HL-60/S4 treated with phorbol 12-myristate 13-acetate at 8.2 ng/mL for 4 days and 3 days (cell line): ENCODE data around the gene CYP2C18.
"Not testable (repeated sequence)": the region's sequence is repeated elsewhere in the genome, so short reads cannot be mapped to it uniquely, and the experiment has no call there.

Experiments
- in situ Hi-C: fragments of 300-500 bp; cut with MboI; formaldehyde crosslinking; loops from 2 replicates; pipeline ENCODE4 v1.15.0; 2022; ENCODE audit warnings: low sequenced_read_pairs

Gene CYP2C18

DNA sequence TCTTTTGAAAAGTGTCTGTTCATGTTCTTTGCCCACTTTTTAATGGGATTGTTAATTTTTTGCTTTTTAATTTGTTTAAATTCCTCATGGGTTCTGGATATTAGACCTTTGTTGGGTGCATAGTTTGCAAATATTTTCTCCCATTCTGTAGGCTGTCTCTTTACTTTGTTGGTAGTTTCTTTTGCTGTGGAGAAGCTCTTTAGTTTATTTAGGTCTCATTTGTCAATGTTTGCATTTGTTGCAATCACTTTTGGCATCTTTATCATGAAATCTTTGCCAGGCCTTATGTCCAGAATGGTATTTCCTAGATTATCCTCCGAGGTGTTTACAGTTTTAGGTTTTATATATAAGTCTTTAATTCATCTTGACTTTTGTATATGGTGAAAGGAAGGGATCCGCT lies 55.1 kb downstream of the CYP2C18 start:
- in situ Hi-C loops, result no loop called here

DNA sequence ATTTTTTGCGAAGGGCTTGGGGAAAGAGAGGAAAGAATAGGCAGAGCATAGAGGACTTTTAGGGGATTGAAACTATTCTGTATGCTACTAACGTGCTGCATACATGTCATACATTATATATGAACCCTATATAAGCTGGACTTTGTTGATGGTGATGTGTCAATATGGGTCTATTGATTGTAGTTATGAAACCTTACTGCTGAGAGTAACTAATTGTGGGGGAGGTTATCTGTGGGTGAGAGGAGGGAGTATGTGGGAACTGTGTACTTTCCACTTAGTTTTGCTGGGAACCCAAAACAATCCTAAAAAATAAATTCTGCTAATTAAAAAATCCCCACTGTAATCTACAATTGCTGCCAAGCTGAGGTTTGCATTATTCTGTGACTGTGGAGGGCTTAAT lies 63.6 kb downstream of the CYP2C18 start:
- in situ Hi-C loops, result no loop called here

DNA sequence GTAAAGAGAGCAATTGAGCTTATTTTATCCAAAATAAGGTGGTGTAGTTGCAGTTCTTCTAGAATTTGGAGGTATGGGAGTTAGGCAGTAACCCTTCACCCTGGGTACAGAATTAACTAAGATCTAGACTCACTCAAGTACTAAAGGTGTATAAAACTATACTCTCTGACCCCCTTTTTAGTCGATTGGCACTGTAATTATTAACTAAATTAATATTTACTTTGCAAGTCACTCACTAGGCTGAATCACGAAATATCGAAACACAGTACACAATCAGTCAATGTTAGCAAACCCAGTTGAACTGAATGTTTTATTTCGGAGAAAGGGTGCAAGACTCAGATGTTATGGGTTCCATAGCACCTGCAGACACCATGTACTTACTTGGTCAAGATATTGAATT lies 64.3 kb downstream of the CYP2C18 start:
- in situ Hi-C loops, result no loop called here

DNA sequence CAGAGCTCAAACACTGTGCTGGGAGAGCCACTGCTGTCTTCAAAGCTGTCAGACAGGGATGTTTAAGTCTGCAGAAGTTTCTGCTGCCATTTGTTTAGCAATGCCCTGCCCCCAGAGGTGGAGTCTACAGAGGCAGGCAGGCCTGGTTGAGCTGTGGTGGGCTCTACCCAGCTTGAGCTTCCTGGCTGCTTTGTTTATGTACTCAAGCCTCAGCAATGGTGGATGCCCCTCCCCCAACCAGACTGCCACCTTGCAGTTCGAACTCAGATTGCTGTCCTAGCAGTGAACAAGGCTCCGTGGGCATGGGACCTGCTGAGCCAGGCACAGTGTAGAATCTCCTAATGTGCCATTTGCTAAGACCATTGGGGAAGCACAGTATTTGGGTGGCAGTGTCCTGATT lies 74.4 kb downstream of the CYP2C18 start:
- in situ Hi-C loops, result no loop called here

DNA sequence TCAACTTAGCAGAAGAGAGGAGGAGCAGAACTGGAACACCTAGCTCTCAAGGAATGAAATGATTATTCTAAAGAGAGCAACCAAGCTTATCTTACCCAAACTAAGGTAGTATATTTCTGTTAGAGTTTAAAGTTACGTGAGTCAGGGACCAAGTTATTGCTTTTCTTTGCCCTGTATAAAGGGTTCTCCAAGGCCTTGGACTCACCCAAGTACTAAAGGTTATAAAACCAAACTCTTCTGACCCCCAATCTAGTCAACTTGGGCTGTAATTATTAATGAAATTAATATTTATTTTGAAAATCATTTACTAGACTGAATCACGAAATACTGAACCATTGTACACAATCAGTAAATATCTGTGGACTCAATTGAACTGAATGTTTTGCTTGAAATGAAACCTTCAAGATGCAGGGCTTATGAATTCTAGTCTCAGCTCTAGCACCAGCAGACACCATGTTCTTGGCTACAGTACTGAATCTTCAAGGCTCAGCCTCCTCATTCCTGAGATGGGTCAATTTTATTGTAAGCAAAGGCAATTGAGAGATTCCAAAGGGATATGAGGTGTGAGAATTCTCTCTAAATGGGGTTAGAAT lies 77.2 kb downstream of the CYP2C18 start:
- in situ Hi-C loops, result no loop called here

DNA sequence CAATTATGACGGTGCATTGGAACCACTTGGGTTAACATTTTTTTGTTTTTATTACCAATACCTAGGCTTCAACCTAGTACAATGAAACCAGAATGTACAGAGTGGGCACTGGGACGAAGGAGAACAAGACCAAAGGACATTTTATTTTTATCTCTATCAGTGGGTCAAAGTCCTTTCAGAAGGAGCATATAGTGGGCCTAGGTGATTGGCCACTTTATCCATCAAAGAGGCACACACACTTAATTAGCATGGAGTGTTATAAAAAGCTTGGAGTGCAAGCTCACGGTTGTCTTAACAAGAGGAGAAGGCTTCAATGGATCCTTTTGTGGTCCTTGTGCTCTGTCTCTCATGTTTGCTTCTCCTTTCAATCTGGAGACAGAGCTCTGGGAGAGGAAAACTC lies 78.9 kb downstream of the CYP2C18 start, which contains the start of gene CYP2C19:
TSS of gene CYP2C19 (plus strand) at position 289 of the 400 bp plus-strand sequence. CDS start at position 314, 25 bp downstream.
- in situ Hi-C loops, result no loop called here

DNA sequence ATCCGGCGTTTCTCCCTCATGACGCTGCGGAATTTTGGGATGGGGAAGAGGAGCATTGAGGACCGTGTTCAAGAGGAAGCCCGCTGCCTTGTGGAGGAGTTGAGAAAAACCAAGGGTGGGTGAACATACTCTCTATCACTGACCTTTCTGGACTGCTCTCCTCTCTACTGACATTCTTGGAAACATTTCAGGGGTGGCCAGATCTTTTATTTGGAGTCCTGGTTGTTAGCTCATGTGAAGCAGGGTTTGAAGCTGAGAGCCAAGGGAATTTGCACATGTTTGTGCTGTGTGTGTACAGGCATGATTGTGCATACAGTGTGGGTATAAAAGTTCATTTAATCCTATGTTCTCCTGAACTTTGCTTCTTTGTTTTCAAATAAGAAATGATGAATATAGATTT lies 91.9 kb downstream of the CYP2C18 start:
- in situ Hi-C loops, result not testable (repeated sequence)

DNA sequence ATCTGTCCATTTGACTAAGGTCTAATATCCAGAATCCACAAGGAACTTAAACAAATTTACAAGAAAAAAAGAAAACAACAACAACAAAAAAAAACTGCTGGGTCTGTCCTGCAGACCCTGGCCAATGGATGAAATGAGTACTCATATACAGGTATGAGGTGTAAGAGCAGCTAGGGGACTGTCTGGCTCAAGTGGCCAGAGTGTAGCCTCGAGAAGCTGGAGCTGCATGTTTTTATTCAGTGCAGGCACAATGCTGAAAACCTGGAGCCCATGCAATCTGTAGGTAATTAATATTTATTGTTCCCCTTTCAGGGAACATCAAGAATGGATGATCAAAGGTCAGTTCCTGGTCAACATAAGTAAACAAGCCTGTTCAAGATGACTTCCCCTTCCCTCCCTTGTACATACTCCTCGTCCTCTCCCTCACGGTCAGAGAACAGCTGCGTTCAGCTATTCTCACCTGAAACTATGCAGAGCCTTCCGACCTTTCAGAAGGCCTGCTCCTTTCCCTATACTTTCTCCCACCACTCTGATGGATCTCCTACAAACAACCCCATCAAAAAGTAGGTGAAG lies 94.4 kb downstream of the CYP2C18 start:
- in situ Hi-C loops, result no loop called here

DNA sequence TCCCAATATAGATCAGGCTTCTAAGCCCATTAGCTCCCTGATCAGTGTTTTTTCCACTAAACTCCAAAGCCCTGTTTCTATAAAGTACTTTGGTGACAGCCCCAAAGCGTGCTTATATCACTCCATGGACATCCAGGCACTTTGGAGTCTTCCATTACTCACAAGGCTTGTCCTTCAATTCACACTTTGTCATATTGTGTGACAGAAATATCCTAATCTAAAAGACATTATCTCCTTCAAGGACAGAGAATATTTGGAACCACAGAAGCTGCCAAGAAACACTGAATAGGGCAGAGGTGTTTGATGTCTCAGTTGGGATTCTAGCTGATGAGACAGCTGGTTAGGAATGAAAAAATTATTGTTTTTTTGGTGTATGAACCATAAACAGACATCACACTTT lies 97.3 kb downstream of the CYP2C18 start:
- in situ Hi-C loops, result no loop called here

DNA sequence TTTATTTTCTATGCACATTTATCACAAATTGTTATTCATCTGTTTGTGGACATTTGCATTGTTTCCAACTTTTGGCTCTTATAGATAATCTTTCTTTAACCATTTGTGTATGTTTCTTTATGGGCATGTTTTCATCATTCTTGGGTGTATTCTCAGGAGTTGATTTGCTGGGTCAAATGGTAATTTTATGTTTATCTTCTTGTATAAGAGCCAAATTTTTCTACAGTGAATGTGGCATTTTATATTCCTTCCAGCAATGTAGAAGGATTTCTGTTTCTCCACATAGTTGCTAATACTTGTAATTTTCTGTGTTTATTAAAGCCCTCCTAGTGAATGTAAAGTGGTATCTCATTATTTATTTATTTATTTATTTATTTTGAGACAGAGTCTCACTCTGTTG lies 100.7 kb downstream of the CYP2C18 start:
- in situ Hi-C loops, result no loop called here

DNA sequence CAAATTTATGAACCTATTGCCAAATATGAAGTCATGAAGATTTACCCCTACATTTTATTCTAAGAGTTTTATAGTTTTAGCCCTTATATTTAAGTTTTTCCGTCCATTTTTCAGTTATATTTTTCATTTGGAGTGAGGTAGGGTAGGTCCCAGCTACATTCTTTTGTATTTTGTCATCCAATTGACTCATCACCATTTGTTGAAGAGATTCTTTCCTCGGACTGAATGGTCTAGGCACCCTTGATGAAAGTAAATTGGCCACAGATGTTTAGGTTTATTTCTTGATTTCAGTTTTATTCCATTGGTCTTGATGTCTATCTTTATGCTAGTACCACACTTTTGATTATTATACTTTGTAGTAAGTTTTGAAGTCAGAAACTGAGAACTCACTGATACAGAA lies 101.7 kb downstream of the CYP2C18 start:
- in situ Hi-C loops, result no loop called here
